ENCODE measurements around the gene CDV3.

The CDV3 gene

DNA sequence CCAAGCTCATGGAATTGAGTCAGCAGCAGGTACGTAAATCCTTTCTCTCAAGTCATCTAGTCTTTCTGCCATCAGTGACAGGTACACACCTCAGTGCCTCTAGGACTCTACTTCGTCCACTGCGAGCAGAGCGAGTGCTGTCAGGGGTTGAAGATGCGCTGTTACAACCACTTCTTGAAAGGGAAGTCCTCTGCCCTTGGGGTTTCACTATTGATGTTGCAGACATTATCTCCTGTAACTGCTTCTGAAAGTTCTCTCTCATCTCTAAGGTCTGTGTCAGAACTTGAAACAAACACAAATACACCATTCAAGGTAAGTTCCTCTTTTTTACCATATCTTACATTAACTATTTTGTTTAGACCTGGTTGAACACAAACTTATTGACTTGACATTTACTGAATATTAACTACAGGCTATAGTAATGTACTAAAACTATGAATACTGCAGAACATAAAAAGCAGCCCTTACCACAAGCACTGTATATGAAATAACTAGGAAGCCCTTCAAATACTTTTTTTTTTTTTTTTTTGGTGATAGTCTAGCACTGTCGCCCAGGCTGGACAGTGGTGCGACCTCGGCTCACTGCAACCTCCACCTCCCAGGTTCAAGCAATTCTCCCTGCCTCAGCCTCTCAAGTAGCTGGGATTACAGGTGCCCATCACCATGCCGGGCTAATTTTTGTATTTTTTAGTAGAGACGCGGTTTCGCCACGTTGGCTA lies 46.7 kb downstream of the CDV3 start:
- peak; percentile 94 for DNase-seq (ENCODE audit: low read depth)
- no peak overlapping the region for H3K4me3 ChIP-seq (ENCODE audit: low read depth, low read length)
- no peak for TF ChIP-seq CTCF (IDR thresholded peaks at IDR 0.05; ENCODE audit: insufficient read depth, low read depth, low read length, missing control alignments)

DNA sequence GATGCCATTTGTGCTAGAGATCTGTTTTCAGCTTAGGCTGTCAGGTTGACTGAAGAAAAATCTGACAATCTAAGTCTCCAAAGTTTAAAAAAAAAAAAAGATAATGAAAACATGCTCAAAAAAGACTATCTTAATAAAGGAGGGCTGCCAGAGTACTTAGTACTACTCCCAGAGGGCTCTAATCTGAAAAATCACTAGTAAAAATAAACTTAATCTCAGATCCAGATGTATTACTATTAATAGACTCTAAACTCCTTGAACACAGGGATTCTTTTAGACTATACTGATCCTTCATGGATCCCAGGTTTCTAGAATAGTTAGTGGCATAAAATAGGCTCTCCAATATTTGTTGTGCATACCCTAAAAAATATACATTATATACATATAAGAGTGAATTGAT lies 54.3 kb downstream of the CDV3 start:
- H3K4me3 ChIP-seq (ENCODE audit: low read depth, low read length): no peak overlapping the region
- TF ChIP-seq CTCF (IDR thresholded peaks at IDR 0.05; ENCODE audit: insufficient read depth, low read depth, low read length, missing control alignments): no peak
- no peak for DNase-seq (ENCODE audit: low read depth)

DNA sequence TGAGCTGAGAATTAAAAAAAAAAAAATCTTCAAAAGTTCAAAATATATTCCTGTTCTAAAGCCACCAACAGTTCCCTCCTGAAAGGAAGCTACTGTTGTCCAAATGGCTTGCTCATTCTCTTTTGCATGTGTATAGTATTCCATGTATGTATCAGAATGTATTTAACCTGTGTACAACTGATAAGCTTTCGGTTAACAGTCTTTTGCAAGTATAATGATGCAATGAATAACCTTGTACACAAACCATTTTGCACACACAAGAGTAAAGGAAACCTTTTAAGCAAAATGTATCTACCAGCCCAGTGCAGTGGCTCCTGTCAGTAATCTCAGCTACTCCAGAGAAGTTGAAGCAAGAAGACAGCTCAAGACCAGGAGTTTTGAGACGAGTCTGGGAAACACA lies 55.7 kb downstream of the CDV3 start:
- DNase-seq (ENCODE audit: low read depth): no peak
- TF ChIP-seq CTCF (IDR thresholded peaks at IDR 0.05; ENCODE audit: insufficient read depth, low read depth, low read length, missing control alignments): no peak

DNA sequence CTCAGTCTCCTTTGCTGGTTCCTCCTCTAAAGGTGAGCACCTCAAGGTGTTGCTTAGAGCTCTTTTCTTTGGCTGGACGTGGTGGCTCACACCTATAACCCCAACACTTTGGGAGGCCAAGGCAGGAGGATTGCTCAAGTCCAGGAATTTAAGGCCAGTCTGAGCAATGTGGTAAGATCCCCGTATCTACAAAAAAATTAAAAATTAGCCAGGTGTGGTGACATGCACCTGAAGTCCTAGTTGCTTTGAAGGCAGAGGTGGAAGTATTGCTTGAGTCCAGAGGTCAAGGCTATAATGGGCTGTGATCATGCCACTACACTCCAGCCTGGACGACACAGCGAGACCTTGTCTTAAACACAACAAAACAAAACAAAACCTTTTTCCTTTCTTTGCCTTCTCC lies 60.0 kb downstream of the CDV3 start:
- no peak for DNase-seq (ENCODE audit: low read depth)
- H3K4me3 ChIP-seq (ENCODE audit: low read depth, low read length): no peak overlapping the region
- TF ChIP-seq CTCF (IDR thresholded peaks at IDR 0.05; ENCODE audit: insufficient read depth, low read depth, low read length, missing control alignments): no peak

More for the DNA sequence above, 55.7 kb downstream of the CDV3 start:
- no peak overlapping the region for H3K4me3 ChIP-seq (ENCODE audit: low read depth, low read length)
